Keratinocyte (primary cell): ENCODE results near the gene ANKHD1.

ENCODE experiments used
- CTCF ChIP-seq, 3 experiments: IDR thresholded peaks in 1 of 3; conservative IDR thresholded peaks in 1 of 3; optimal IDR thresholded peaks in 1 of 3; 2 replicates in 2 of 3; 3 replicates in 1 of 3; pipeline versions ENCODE3 to v1.5.1; 2011; ENCODE audit warnings: low read length in 3 of 3, mild to moderate bottlenecking in 3 of 3, moderate library complexity in 2 of 3, control low read depth in 1 of 3, inconsistent platforms in 1 of 3; ENCODE audit not compliant: insufficient read depth in 2 of 3; ENCODE audit errors: extremely low read depth in 1 of 3
- EZH2 ChIP-seq: IDR thresholded peaks from one replicate; pipeline ENCODE4 v1.6.1; 2012; ENCODE audit warnings: inconsistent platforms, mild to moderate bottlenecking, low read length, moderate library complexity

GRCh38 chr5:140558542-140558941 lies 156.9 kb downstream of the ANKHD1 start:
- no peak for TF ChIP-seq CTCF (optimal IDR thresholded peaks at IDR 0.05 in 1 of 3, IDR thresholded peaks at IDR 0.05 in 1 of 3, conservative IDR thresholded peaks at IDR 0.05 in 1 of 3; ENCODE audit: extremely low read depth in 1 of 3, insufficient read depth in 2 of 3, low read length in 3 of 3)
- TF ChIP-seq EZH2, result no peak
